Astrocyte (in vitro differentiated cells and primary cell): ENCODE measurements around the gene IL1RL2. TPM values are rescaled to one million over a fixed set of nuclear protein-coding genes. Genes with fewer than 3 reads are reported as not detected.

Experiments
- DNase-seq: peaks from one replicate; pipeline ENCODE4 v3.0.0-alpha.2; 2010; ENCODE audit warnings: low read depth
- FAIRE-seq: peaks from 2 replicates; lab custom pipeline; 2011; peaks lifted over from hg19 to GRCh38; lab: Jason Lieb, UNC
- H2AFZ ChIP-seq: 2 replicates; pipeline ENCODE4 v1.6.0; 2012; ENCODE audit warnings: low read depth, low read length, inconsistent platforms
- H3K27ac ChIP-seq: 2 replicates; pipeline ENCODE4 v1.5.1; 2011; ENCODE audit warnings: low read depth, low read length, inconsistent platforms
- H3K27me3 ChIP-seq: 2 replicates; pipeline ENCODE4 v1.6.0; 2011; ENCODE audit warnings: low read length, inconsistent platforms; ENCODE audit not compliant: insufficient read depth
- H3K36me3 ChIP-seq: 2 replicates; pipeline ENCODE4 v1.5.1; 2011; ENCODE audit warnings: low read length, inconsistent platforms; ENCODE audit not compliant: insufficient read depth
- H3K4me1 ChIP-seq: 2 replicates; pipeline ENCODE4 v1.5.1; 2011; ENCODE audit warnings: low read length, inconsistent platforms; ENCODE audit not compliant: insufficient read depth
- H3K4me2 ChIP-seq: 2 replicates; pipeline ENCODE4 v1.6.0; 2012; ENCODE audit warnings: low read length, inconsistent platforms
- H3K4me3 ChIP-seq: 2 replicates; pipeline ENCODE4 v1.5.1; 2011; ENCODE audit warnings: low read depth, mild to moderate bottlenecking, low read length, inconsistent platforms; ENCODE audit not compliant: insufficient read depth
- H3K79me2 ChIP-seq: 2 replicates; pipeline ENCODE4 v1.6.0; 2012; ENCODE audit warnings: mild to moderate bottlenecking, low read length, inconsistent platforms; ENCODE audit not compliant: insufficient read depth
- H3K9ac ChIP-seq: 2 replicates; pipeline ENCODE4 v1.6.0; 2012; ENCODE audit warnings: mild to moderate bottlenecking, low read length, inconsistent platforms
- H3K9me3 ChIP-seq: 2 replicates; pipeline ENCODE4 v1.5.1; 2012; ENCODE audit warnings: low read depth, mild to moderate bottlenecking, low read length, inconsistent platforms; ENCODE audit not compliant: insufficient read depth
- H4K20me1 ChIP-seq: 2 replicates; pipeline ENCODE4 v1.6.0; 2012; ENCODE audit warnings: low read length, inconsistent platforms; ENCODE audit not compliant: insufficient read depth
- H3K27ac Mint-ChIP-seq: one replicate; pipeline ENCODE4 v1.8.0; 2021; ENCODE audit warnings: mild to moderate bottlenecking, mixed read lengths; ENCODE audit not compliant: unreplicated experiment
- H3K27me3 Mint-ChIP-seq: one replicate; pipeline ENCODE4 v1.8.0; 2021; ENCODE audit warnings: low read depth, mixed read lengths; ENCODE audit not compliant: unreplicated experiment
- H3K36me3 Mint-ChIP-seq: one replicate; pipeline ENCODE4 v1.8.0; 2021; ENCODE audit warnings: low read depth, mixed read lengths; ENCODE audit not compliant: unreplicated experiment
- H3K4me1 Mint-ChIP-seq: one replicate; pipeline ENCODE4 v1.8.0; 2021; ENCODE audit warnings: low read depth, mixed read lengths; ENCODE audit not compliant: unreplicated experiment
- H3K4me3 Mint-ChIP-seq: one replicate; pipeline ENCODE4 v1.8.0; 2021; ENCODE audit warnings: mild to moderate bottlenecking, moderate library complexity, mixed read lengths; ENCODE audit not compliant: unreplicated experiment
- H3K9me3 Mint-ChIP-seq: one replicate; pipeline ENCODE4 v1.8.0; 2021; ENCODE audit warnings: mild to moderate bottlenecking, mixed read lengths; ENCODE audit not compliant: unreplicated experiment
- EZH2 ChIP-seq: IDR thresholded peaks from 2 replicates; pipeline ENCODE4 v1.6.1; 2012; ENCODE audit warnings: mild to moderate bottlenecking, low read length, inconsistent platforms; ENCODE audit not compliant: insufficient read depth
- total RNA-seq: library from RNA; stranded (reverse); gene quantifications from 2 replicates; pipeline ENCODE4 v1.2.1, GENCODE V29; 2021
- TF ChIP-seq, protein P1 (sequence below): IDR thresholded peaks from 2 replicates; pipeline ENCODE4 v1.5.1; 2011; ENCODE audit warnings: low read depth, mild to moderate bottlenecking, inconsistent platforms, low read length, moderate library complexity; ENCODE audit not compliant: insufficient read depth

IL1RL2 gene
- total RNA-seq, 1 donor from 2014 or later: 0.43 TPM

- no peaks in the 10 kb centered on the region for H4K20me1 ChIP-seq
- no peaks in the 10 kb centered on the region for H3K27me3 ChIP-seq
- peaks cover 4% of the 10 kb centered on the region for H3K27me3 Mint-ChIP-seq
- peak; percentile 41 for DNase-seq
- peaks cover 10% of the 10 kb centered on the region for H3K4me1 ChIP-seq
- H3K79me2 ChIP-seq: peaks cover 20% of the 10 kb centered on the region
- H3K4me2 ChIP-seq: no peak overlapping the region
- no peak overlapping the region for H2AFZ ChIP-seq
- no peak overlapping the region for H3K4me3 Mint-ChIP-seq
- H3K4me3 ChIP-seq: no peak overlapping the region
- no peaks in the 10 kb centered on the region for H3K36me3 ChIP-seq
- TF ChIP-seq EZH2: no peak
- TF ChIP-seq, protein P1, sequence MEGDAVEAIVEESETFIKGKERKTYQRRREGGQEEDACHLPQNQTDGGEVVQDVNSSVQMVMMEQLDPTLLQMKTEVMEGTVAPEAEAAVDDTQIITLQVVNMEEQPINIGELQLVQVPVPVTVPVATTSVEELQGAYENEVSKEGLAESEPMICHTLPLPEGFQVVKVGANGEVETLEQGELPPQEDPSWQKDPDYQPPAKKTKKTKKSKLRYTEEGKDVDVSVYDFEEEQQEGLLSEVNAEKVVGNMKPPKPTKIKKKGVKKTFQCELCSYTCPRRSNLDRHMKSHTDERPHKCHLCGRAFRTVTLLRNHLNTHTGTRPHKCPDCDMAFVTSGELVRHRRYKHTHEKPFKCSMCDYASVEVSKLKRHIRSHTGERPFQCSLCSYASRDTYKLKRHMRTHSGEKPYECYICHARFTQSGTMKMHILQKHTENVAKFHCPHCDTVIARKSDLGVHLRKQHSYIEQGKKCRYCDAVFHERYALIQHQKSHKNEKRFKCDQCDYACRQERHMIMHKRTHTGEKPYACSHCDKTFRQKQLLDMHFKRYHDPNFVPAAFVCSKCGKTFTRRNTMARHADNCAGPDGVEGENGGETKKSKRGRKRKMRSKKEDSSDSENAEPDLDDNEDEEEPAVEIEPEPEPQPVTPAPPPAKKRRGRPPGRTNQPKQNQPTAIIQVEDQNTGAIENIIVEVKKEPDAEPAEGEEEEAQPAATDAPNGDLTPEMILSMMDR: no peak
- FAIRE-seq: no peak
- H3K9me3 ChIP-seq: peaks cover 8% of the 10 kb centered on the region
- peaks cover 6% of the 10 kb centered on the region for H3K36me3 Mint-ChIP-seq
- H3K27ac ChIP-seq: no peak overlapping the region
- no peak overlapping the region for H3K9ac ChIP-seq
- peak overlapping the region; percentile 92 for H3K27ac Mint-ChIP-seq
- peaks cover 24% of the 10 kb centered on the region for H3K4me1 Mint-ChIP-seq
- H3K9me3 Mint-ChIP-seq: peaks cover 19% of the 10 kb centered on the region
Observed at GRCh38 chr2:102139851-102140250, 47.0 kb upstream of the IL1RL2 start.

DNA sequence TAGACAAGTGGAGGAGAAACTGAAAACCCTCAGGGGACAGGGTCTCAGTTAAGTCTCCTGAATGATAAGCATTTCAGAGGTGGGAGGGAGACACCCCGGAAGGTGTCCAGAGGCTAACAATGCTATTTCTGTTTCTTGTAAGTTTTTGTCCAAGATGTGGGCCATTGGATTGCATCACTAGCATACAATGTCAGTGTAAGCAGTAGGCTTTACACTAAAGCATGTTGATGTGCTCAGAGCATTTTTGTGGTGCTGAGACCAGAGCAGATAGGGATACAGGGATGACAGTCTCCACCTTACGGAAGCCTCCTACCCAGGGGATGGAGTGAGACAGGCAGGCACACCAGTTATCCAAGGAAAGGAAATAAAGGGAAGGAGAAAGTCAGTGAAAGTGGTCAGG lies 46.4 kb upstream of the IL1RL2 start:
- Histone ChIP-seq H2AFZ (no peak overlapping the region), H3K4me3 (no peak overlapping the region), H3K36me3 (no peaks in the 10 kb centered on the region), H3K79me2 (peaks cover 23% of the 10 kb centered on the region), H3K9me3 (peaks cover 13% of the 10 kb centered on the region), H3K9ac (no peak overlapping the region), H3K4me1 (peaks cover 10% of the 10 kb centered on the region), H4K20me1 (no peaks in the 10 kb centered on the region), H3K27ac (no peak overlapping the region), H3K27me3 (no peaks in the 10 kb centered on the region), H3K4me2 (no peak overlapping the region)
- H3K36me3 Mint-ChIP-seq: peaks cover 12% of the 10 kb centered on the region
- no peak for FAIRE-seq
- H3K27ac Mint-ChIP-seq: peak overlapping the region; percentile 92
- peak overlapping the region; percentile 76 for H3K4me3 Mint-ChIP-seq
- TF ChIP-seq, protein P1: no peak
- no peak for TF ChIP-seq EZH2
- H3K27me3 Mint-ChIP-seq: peaks cover 4% of the 10 kb centered on the region
- DNase-seq: peak; percentile 37
- peaks cover 23% of the 10 kb centered on the region for H3K9me3 Mint-ChIP-seq
- peaks cover 24% of the 10 kb centered on the region for H3K4me1 Mint-ChIP-seq
